ENCODE results near the gene SLC35F3.
"Not testable (repeated sequence)": the region's sequence is repeated elsewhere in the genome, so short reads cannot be mapped to it uniquely, and the experiment has no call there.

The SLC35F3 gene

GRCh38 chr1:234188454-234188792, 283.9 kb downstream of the SLC35F3 start:
- DNase-seq (ENCODE audit: low spot score) = peak; percentile 27

DNA sequence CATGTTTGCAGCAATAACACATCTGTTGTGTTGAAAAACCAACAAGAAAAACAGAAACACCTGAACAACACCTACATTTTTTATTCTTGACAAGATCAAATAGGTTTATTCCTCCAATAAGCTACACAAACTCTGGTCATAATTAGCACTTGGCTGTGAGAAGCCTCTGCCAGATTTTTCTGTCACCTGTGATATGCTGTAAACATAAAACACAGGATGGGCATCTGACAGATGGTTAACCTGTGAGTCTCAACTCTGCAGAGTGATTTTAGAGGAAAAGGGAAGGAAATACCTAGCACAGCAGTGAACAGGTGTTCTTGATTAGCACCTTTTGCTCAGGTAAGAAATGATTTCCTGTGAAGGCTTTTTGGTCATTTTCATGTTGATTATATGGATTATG, 293.4 kb downstream of the SLC35F3 start:
- no peak for DNase-seq (ENCODE audit: low spot score)

DNA sequence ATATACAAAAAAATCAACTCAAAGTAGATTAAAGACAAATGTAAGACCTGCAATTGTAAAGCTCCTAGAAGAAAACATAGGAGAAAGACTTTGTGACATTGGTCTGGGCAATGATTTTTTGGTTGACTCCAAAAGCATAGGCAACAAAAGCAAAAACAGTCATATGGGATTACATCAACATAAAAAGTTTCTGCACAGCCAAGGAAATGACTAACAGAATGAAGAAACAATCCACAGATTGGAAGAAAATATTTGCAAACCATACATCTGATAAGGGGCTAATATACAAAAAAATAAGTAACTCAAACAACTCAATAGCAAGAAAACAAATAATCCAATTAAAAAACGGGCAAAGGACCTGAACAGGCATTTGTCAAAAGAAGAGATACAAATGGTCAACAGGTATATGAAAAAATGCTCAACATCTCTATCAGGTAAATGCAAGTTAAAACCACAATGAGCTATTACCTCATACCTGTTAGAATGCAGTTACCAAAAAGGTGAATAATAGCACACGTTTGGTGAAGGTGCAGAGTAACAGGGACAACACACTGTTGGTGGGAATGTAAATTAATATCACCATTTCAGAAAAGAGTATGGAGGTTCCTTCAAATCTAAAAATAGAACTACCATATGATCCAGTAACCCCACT, 295.1 kb downstream of the SLC35F3 start:
- DNase-seq (ENCODE audit: low spot score) = no peak

GRCh38 chr1:234200566-234200965, 296.1 kb downstream of the SLC35F3 start:
- DNase-seq (ENCODE audit: low spot score) = no peak

DNA sequence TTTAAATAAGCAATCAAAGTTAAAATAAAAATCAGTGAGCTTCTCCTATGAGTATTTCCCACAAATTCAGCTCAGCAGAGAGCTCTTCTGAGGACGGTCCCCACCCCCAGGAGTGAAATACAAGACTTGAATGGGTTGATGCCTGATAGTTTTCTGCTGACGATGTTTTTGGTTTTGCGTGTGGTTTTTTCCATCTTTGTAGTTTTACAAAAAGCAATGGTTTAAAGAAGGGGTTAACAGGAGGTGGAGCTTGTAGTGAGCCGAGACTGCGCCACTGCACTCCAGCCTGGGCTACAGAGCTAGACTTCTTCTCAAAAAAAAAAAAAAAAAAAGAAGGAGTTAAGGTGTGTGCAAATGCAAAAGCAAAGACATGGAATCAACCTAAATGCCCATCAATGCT, 297.1 kb downstream of the SLC35F3 start:
- DNase-seq (ENCODE audit: low spot score) = no peak

GRCh38 chr1:234205966-234206365, 301.5 kb downstream of the SLC35F3 start:
- DNase-seq (ENCODE audit: low spot score) = no peak

DNA sequence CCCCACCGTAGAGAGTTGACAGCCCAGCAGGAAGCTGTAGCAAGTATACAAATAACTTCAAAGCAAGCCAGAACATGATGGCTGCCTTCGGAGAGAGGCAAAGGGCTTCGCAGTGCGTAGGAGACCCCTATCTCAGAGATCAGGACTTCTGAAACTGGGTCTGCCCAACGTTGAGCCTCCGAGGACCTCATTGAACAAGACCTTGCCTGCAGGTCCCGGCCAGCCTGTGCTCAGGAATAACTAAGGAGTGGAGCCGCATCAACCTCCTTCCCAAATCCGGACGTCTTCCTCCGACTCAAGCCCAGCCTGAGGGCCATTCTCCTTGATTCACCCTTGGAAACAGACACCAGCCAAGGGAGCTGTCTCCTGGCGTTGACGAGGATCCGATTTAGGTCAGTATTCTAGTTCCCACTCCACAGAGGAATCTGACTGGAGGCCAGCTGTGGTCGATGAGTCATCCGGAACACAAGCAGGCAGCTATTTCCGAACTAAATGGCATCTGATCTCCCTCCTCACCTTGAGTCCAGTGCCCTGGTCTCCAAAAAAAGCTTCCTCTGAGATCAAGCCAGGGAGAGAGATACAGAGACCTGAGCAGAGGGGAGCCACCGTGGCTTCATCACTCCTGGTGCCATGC, 302.3 kb downstream of the SLC35F3 start:
- DNase-seq (ENCODE audit: low spot score) = peak; percentile 85

DNA sequence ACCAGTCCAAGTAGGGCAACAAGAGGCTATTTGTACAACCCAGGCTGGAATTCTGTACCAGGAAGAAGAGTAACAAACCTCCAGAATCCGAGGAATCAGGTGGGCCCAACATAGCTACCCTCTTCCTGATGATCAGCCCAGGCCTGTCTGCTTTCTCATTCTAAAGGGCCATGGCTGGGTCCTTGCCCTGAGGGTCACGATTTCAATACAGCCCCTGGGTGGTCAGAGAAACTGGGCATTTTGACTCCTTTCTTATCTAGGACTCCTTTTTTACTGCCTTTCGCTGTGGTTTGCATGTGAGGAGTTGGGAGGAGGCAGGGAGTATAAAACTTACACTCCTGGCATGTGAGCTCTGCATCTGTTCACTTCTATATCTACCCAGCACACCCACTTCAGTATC, 303.9 kb downstream of the SLC35F3 start:
- DNase-seq (ENCODE audit: low spot score) = no peak

DNA sequence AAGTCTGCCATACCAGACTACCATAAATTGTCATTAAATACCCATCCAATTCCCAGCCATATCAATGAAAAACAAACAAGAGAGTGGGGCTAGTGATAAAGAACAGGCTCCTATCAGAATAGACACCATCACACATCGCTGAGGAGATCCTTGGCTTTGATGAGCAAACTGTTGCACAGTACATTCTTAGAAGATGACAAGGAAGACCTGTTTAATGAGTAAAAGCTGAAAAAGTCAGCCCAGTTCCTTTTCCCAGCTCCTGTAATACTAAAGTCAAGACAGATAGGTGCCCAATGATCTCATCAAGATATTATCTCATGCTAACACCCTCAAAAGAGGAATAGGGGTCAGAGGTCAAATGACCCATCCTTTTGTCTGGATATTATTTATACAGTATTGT, 304.3 kb downstream of the SLC35F3 start:
- DNase-seq (ENCODE audit: low spot score) = no peak

DNA sequence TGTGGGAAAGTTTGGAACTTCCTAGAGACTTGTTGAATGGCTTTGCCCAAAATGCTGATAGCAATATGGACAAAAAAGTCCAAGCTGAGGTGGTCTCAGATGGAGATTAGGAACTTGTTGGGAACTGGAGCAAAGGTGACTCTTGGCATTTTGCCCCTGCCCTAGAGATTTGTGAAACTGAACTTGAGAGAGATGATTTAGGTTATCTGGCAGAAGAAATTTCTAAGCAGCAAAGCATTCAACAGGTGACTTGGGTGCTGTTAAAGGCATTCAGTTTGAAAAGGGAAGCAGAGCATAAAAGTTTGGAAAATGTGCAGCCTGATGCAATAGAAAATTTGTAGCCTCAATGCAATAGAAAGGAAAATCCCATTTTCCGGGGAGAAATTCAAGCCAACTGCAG, 306.0 kb downstream of the SLC35F3 start:
- DNase-seq (ENCODE audit: low spot score) = not testable (repeated sequence)

DNA sequence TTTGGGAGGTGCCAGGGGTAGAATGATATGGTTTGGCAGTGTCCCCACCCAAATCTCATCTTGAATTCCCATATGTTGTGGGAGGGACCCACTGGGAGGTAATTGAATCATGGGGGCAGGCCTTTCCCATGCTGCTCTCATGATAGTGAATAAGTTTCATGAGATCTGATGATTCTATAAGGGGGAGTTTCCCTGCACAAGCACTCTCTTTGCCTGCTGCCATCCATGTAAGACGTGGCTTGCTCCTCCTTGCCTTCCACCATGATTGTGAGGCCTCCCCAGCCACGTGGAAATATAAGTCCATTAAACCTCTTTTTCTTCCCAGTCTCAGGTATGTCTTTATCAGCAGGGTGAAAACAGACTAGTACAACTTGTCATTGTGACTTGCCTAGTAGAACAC, 307.4 kb downstream of the SLC35F3 start:
- not testable (repeated sequence) for DNase-seq (ENCODE audit: low spot score)

DNA sequence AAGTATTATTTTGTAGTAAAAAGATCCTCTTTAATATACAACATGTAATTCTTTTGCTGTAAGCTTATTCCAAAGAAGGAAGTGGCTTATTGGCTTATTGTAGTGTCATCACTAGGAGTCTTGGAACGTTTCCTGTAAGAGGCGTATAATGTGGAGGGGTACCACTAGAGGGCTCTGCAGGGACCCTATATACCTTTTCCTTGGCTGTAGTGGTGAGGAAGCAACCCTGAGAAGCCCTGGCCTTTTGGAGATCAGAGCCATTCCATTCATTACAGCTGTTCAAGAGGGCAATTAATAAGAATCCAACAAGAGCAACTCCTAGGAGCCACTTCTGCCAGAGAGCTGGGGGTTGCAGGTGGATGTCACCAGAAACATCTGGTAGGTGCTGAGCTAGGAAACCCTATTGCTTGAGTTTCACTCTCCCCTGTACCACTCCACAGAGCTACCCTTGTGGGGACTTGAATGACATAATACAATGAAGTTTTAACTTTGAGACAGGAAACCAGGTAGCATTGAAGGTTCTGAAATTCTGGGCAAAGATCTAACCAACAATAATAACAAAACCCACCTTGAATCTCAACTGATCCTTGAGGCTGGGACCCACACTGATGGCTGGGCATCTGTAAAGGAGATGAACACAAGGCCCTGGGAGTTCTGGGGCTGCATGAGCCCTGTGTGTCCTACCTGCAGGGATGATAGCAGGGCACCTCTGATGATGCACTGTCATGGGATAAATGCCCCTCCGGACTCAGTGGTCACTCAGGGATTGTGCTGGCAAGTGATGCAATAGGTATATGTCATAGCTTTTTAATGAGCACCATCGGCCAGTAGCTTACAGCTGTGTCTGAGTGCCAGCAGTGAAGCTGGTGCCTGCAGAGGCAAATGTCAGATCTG, 308.5 kb downstream of the SLC35F3 start:
- peak; percentile 58 for DNase-seq (ENCODE audit: low spot score)

DNA sequence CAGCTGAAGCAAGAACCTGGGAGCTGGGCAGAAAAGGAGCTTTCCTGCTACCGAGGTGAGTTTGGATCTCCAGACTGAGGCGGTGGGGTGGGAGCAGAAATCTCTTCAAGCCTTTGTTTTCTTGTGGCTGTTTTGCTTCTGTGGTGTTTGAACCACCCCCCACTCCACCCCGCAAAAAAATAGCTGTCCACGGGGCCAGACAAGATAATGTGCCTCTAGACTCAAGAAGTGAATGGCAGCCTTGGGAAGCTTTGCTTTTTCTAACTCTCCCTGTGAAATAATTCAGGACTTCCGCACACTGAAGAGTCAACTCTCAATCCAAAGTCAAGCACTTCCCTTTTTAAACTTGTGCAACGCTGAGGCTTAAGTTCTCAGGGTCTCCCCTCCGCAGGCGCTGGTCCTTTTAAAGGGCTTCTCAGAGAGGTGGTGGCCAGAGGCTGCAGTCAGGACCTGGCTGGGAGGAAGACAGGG, 309.2 kb downstream of the SLC35F3 start:
- DNase-seq (ENCODE audit: low spot score) = no peak

DNA sequence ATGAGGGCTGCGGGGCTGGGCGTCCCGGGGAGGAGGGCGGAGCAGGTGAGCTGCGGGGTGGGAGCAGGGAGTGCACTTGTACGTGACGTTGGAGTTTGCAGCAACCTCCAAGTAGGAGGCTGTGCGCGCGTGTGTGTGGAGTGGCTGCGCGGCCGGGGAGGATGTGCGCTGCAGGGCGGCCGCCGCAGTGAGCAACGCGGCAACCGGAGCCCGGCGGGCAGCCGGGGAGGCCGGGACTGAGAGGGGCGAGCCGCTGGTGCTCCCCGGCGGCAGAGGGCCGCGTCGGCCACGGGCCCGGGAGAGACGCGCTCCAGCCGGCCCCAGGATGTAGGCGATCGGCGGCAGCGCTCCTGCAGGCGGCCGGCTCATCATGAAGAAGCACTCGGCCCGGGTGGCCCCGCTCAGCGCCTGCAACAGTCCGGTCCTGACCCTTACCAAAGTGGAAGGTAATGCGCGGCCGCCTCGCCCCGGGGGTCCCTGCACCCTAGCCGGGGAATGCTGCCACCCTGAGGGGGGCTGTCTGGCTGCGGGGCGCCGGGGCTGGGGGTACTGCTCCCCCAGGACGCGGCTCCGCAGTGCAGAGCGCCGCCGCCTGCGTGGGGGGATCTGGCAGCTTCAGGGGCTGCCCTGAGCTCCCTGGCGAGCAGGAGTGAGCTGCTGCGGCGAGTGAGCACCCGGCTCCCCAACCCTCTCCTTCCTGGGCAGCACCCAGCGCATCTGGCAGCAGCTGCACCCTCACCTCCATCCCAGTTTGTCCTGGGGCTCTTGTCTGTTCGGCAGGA, 309.8 kb downstream of the SLC35F3 start:
- no peak for DNase-seq (ENCODE audit: low spot score)

- DNase-seq (ENCODE audit: low spot score) = no peak
Measured at GRCh38 chr1:234214911-234215892, 310.7 kb downstream of the SLC35F3 start.

DNA sequence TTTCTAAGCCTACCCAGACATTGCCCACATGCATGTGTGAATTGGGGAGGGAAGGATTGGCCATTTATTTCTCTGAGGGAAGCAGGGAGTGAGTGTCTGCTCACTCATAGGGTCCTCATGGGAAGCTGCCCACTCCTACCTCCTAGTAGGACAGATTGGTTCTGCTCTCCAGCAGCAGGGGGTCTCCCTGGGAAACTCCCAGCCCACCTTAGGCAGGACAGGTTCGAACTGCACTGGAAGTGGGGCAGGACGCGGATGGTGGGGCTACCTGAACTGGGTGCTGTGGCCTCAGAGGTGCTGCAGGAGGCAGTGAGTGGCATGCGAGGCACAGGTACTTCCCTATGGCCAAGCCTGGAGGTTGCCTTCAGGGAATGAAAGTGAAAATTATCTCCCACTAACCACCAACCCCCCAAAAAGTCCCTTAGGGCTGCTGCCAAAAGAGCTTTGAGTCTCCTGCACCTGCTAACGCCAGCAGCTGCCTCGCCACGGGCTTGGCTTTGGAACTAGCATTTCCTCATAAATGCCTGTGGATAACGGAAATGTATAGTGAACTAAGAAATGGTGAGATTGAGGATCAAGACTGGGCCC, 311.7 kb downstream of the SLC35F3 start:
- no peak for DNase-seq (ENCODE audit: low spot score)

- no peak for DNase-seq (ENCODE audit: low spot score)
Measured at GRCh38 chr1:234217316-234217840, 312.9 kb downstream of the SLC35F3 start.

GRCh38 chr1:234218078-234218477, 313.6 kb downstream of the SLC35F3 start:
- DNase-seq (ENCODE audit: low spot score) = peak; percentile 94

DNA sequence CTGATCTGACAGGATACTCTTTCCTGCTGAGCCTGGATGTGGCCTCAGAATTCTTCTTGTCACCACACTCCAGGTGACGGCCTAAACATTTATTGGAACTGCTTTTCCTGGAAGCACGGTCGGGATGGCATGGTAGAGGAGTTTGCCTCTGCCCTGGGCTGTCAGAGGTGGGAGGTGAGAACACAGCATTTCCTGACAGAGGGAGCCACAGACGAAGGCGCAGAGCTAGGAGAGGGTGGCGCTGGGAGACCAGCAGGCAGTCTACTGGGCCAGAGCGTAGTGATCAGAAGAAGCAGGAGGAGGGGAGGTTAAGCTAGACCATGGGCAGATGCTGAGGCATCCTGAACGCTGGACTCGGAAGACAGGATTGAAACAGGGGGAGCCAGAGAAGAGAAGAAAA, 315.2 kb downstream of the SLC35F3 start:
- DNase-seq (ENCODE audit: low spot score) = no peak

DNA sequence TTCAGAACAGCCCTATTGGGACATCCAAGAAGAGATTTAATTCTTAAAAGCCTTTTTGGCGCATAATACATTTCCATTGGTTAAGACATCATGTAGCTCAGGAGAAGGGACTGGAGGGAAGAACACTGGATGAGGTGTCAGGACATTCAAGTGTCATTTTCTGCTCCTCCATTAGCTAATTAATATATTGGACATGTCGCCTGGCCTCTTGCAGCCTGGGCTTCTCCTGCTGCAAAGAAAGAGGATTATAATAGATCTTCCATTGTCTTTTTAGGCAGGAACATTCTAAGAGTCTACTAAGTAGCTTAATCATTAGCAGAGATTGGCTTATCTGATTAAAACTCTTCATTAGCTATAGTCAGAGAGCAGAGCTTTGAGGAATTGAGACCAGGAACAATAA, 317.1 kb downstream of the SLC35F3 start:
- DNase-seq (ENCODE audit: low spot score) = no peak
